ENCODE results near the gene MRPS10.

GRCh38 chr6:42241915-42242314 is 24.3 kb upstream of the MRPS10 start:
- no peak for TF ChIP-seq JUN (IDR thresholded peaks at IDR 0.05; ENCODE audit: borderline replicate concordance, insufficient read depth, insufficient read length, low read depth)
- no peak for TF ChIP-seq POLR2A (IDR thresholded peaks at IDR 0.05; ENCODE audit: low read depth, low read length)
- no peak for TF ChIP-seq CTCF (IDR thresholded peaks at IDR 0.05; ENCODE audit: extremely low read depth in 1 of 2, insufficient read depth in 1 of 2, low read depth in 1 of 2, low read length in 2 of 2)
